Transverse colon (tissue), 4 donors: ENCODE measurements around the gene DAAM1. TPM values are rescaled to one million over a fixed set of nuclear protein-coding genes. Genes with fewer than 3 reads are reported as not detected.

Experiments used
- DNase-seq: peaks from one replicate; pipeline ENCODE4 v3.0.0-alpha.2; 2019
- H3K27ac ChIP-seq, 4 donors: fragments of 200-600 bp; sonication (generic); 2 replicates each; pipeline ENCODE4 v1.5.1; 2016 to 2018; ENCODE audit warnings: inconsistent platforms in 4 of 4
- H3K27me3 ChIP-seq: fragments of 200-600 bp; sonication (generic); 2 replicates; pipeline ENCODE4 v1.5.1; 2017; ENCODE audit warnings: inconsistent platforms
- H3K36me3 ChIP-seq, 4 donors: fragments of 200-600 bp; sonication (generic); 2 replicates each; pipeline ENCODE4 v1.5.1; 2017 to 2019; ENCODE audit warnings: inconsistent platforms in 4 of 4
- H3K4me1 ChIP-seq, 4 donors: fragments of 200-600 bp; sonication (generic); 2 replicates each; pipeline ENCODE4 v1.5.1; 2017 to 2020; ENCODE audit warnings: inconsistent platforms in 4 of 4
- H3K4me3 ChIP-seq, 4 donors: fragments of 200-600 bp; sonication (generic); 1 replicate in 1 of 4; 2 replicates in 3 of 4; pipeline versions ENCODE4 v1.5.1 to v1.6.1; 2017 to 2019; ENCODE audit warnings: inconsistent platforms in 4 of 4
- H3K9me3 ChIP-seq, 2 donors: fragments of 200-600 bp; sonication (generic); 2 replicates each; pipeline ENCODE4 v1.5.1; 2017 to 2019; ENCODE audit warnings: inconsistent platforms in 2 of 2
- CTCF ChIP-seq, 5 experiments: fragments of 200-600 bp in 3 of 5; fragments of 450-650 bp in 2 of 5; sonication (generic) in 3 of 5; IDR thresholded peaks; 1 replicate in 2 of 5; 2 replicates in 3 of 5; pipeline ENCODE4 v1.5.1; 2016 to 2017; ENCODE audit warnings: antibody characterized with exemption in 5 of 5, inconsistent platforms in 3 of 5, mild to moderate bottlenecking in 2 of 5, moderate library complexity in 1 of 5
- EP300 ChIP-seq: sonication (generic); formaldehyde crosslinking; IDR thresholded peaks from one replicate; pipeline ENCODE4 v1.6.1; 2017; ENCODE audit warnings: antibody characterized with exemption, low read depth
- POLR2A ChIP-seq: fragments of 450-650 bp; IDR thresholded peaks from one replicate; pipeline ENCODE4 v1.6.1; 2016; ENCODE audit warnings: antibody characterized with exemption, mild to moderate bottlenecking, moderate library complexity
- POLR2AphosphoS5 ChIP-seq, 3 donors: sonication (generic); formaldehyde crosslinking; IDR thresholded peaks; one replicate each; pipeline ENCODE4 v1.6.1; 2016; ENCODE audit warnings: antibody characterized with exemption in 3 of 3
- WGBS, 2 donors: methylation state at CpG; one replicate each; pipeline ENCODE4 v1.1.5; 2018; ENCODE audit warnings: low coverage in 1 of 2; 5-methylcytosine and 5-hydroxymethylcytosine counted together
- in situ Hi-C, 4 donors: fragments of 200-750 bp; cut with MboI; loops; one replicate each; pipeline versions ENCODE4 v1.15.0 to v1.15.1; 2017; ENCODE audit warnings: low sequenced_read_pairs in 3 of 4, low pct_ligation_motif_present in 1 of 4, low pct_unique_long_range_greater_than_20kb in 1 of 4
- intact Hi-C: fragments of 100-400 bp; cut with DNase I; formaldehyde crosslinking; loops from one replicate; pipeline ENCODE4 v1.15.1; 2023; ENCODE audit warnings: low total_unique reads
- total RNA-seq, 4 donors: library from RNA; depleted of rRNA; stranded (reverse); fragments of >200 nt; gene quantifications; one replicate each; pipeline ENCODE4 v1.1.0, GENCODE V29; 2016

The DAAM1 gene
- total RNA-seq, 4 donors from 2014 or later = 23.9 to 44.5 (median 42.8) TPM

GRCh38 chr14:59407246-59408010, 219.0 kb downstream of the DAAM1 start:
- peak overlapping the region in 2 of 4 donors; percentile 8 to 19 for H3K27ac ChIP-seq
- H3K4me1 ChIP-seq = peaks cover 0 to 10% (median 0%) of the 10 kb centered on the region in 4 donors
- TF ChIP-seq POLR2A (no peak), CTCF (IDR thresholded peaks at IDR 0.05) (no peak), EP300 (no peak), POLR2AphosphoS5 (IDR thresholded peaks at IDR 0.05) (no peak)
- DNase-seq = no peak
- no peaks in the 10 kb centered on the region for H3K27me3 ChIP-seq
- in situ Hi-C loops (no loop called here), intact Hi-C loops (no loop called here)
- H3K9me3 ChIP-seq = no peaks in the 10 kb centered on the region
- 62 to 65% methylated on average over 3 to 4 of the region's 4 CpGs for WGBS, 2 donors
- H3K36me3 ChIP-seq = no peaks in the 10 kb centered on the region
- no peak overlapping the region for H3K4me3 ChIP-seq

- Histone ChIP-seq H3K4me1 (peaks cover 0 to 11% (median 7%) of the 10 kb centered on the region in 4 donors), H3K4me3 (no peak overlapping the region), H3K27me3 (no peaks in the 10 kb centered on the region), H3K9me3 (no peaks in the 10 kb centered on the region), H3K36me3 (no peaks in the 10 kb centered on the region), H3K27ac (no peak overlapping the region)
- intact Hi-C loops (no loop called here), in situ Hi-C loops (no loop called here)
- no peak for TF ChIP-seq EP300
- TF ChIP-seq CTCF (IDR thresholded peaks at IDR 0.05) = no peak
- TF ChIP-seq POLR2A = no peak
- no peak for TF ChIP-seq POLR2AphosphoS5 (IDR thresholded peaks at IDR 0.05)
- WGBS, 2 donors = 81 to 84% methylated on average over 5 of the region's 5 CpGs
- no peak for DNase-seq
These were observed 227.6 kb downstream of the DAAM1 start for GRCh38 chr14:59415836-59416602.

GRCh38 chr14:59417311-59417710, 228.8 kb downstream of the DAAM1 start:
- Histone ChIP-seq H3K27ac (no peak overlapping the region), H3K27me3 (no peaks in the 10 kb centered on the region), H3K9me3 (no peaks in the 10 kb centered on the region), H3K4me1 (peaks cover 0 to 11% (median 7%) of the 10 kb centered on the region in 4 donors), H3K36me3 (no peaks in the 10 kb centered on the region), H3K4me3 (no peak overlapping the region)
- in situ Hi-C loops (no loop called here), intact Hi-C loops (no loop called here)
- DNase-seq = no peak
- 96% methylated on average over 4 of the region's 6 CpGs; no CpG with 5 or more reads in 1 of the 2 donors for WGBS, 2 donors
- no peak for TF ChIP-seq POLR2AphosphoS5 (IDR thresholded peaks at IDR 0.05)
- no peak for TF ChIP-seq EP300
- TF ChIP-seq POLR2A = no peak
- no peak for TF ChIP-seq CTCF (IDR thresholded peaks at IDR 0.05)

GRCh38 chr14:59419303-59419702, 230.8 kb downstream of the DAAM1 start:
- intact Hi-C loops (no loop called here), in situ Hi-C loops (no loop called here)
- no peaks in the 10 kb centered on the region for H3K36me3 ChIP-seq
- no peak for DNase-seq
- peak overlapping the region in 2 of 4 donors; percentile 52 to 53 for H3K27ac ChIP-seq
- no peaks in the 10 kb centered on the region for H3K27me3 ChIP-seq
- no peaks in the 10 kb centered on the region for H3K9me3 ChIP-seq
- 30 to 33% methylated on average over 2 of the region's 2 CpGs for WGBS, 2 donors
- H3K4me3 ChIP-seq = no peak overlapping the region
- TF ChIP-seq POLR2A = no peak
- H3K4me1 ChIP-seq = peaks cover 0 to 11% (median 7%) of the 10 kb centered on the region in 4 donors
